ENCODE data around the gene SCMH1.

DNA sequence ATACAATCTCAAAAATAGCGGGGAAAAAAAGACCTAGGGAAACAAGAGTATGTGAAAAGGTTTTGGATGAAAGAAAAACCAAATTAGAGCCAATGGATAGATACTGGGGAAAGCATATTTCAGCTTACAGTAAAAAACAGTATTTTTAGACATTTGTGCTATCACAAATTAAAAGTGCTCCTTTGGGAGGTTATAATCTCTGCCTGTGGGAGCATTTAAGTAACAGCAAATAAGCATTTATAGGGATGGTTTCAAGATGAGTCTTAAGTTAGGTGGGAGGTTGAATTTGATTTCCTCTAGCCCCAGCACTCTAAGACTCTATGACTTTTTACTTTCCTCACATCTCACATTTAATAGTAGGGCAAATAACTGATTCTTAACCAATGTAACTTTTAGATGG, 141.0 kb downstream of the SCMH1 start:
- TF ChIP-seq CTCF (IDR thresholded peaks at IDR 0.05) (no peak), POLR2A (IDR thresholded peaks at IDR 0.05) (no peak)

Data from gastroesophageal sphincter (tissue), 3 donors.